SU-DHL-6 (cell line): Measurements from ENCODE around the gene LRP1B.
"Not testable (repeated sequence)": the region's sequence is repeated elsewhere in the genome, so short reads cannot be mapped to it uniquely, and the experiment has no call there.

Experiments
- H2AFZ ChIP-seq: fragments of 200-600 bp; sonication (generic); 2 replicates; pipeline ENCODE4 v1.6.1; 2014; ENCODE audit warnings: low read depth, mild to moderate bottlenecking, moderate library complexity, mixed read lengths, antibody characterized with exemption, low read length; ENCODE audit not compliant: severe bottlenecking
- H3F3A ChIP-seq: fragments of 200-600 bp; shearing (Covaris generic); 2 replicates; pipeline ENCODE4 v1.6.0; 2016; ENCODE audit warnings: antibody characterized with exemption, mild to moderate bottlenecking; ENCODE audit not compliant: insufficient read depth
- H3K27ac ChIP-seq: fragments of 200-600 bp; sonication (generic); 2 replicates; pipeline ENCODE4 v1.5.1; 2016; ENCODE audit warnings: low read depth, mild to moderate bottlenecking, low read length, moderate library complexity, mixed read lengths
- H3K27me3 ChIP-seq: fragments of 200-600 bp; sonication (generic), shearing (Covaris generic); 2 replicates; pipeline ENCODE4 v1.6.0; 2014; ENCODE audit warnings: mild to moderate bottlenecking, low read length
- H3K36me3 ChIP-seq: fragments of 200-600 bp; sonication (generic); 2 replicates; pipeline ENCODE4 v1.6.1; 2014; ENCODE audit warnings: mild to moderate bottlenecking, low read length, mixed read lengths
- H3K4me2 ChIP-seq: fragments of 300-600, 200-600 bp; shearing (Covaris generic), sonication (generic); 2 replicates; pipeline ENCODE4 v1.6.0; 2014; ENCODE audit warnings: low read length, low read depth, mild to moderate bottlenecking; ENCODE audit not compliant: poor library complexity, severe bottlenecking
- H3K4me3 ChIP-seq: fragments of 200-600 bp; sonication (generic); 2 replicates; pipeline ENCODE4 v1.5.1; 2014; ENCODE audit warnings: antibody characterized with exemption, low read length, mild to moderate bottlenecking, mixed read lengths; ENCODE audit not compliant: insufficient read depth, poor library complexity, severe bottlenecking
- H3K79me2 ChIP-seq: fragments of 200-600 bp; sonication (generic); 2 replicates; pipeline ENCODE4 v1.6.1; 2014; ENCODE audit warnings: mild to moderate bottlenecking, low read length, moderate library complexity; ENCODE audit not compliant: insufficient read depth
- H3K9ac ChIP-seq: fragments of 200-600 bp; sonication (generic); 2 replicates; pipeline ENCODE4 v1.7.0; 2014; ENCODE audit warnings: mild to moderate bottlenecking, low read length
- H3K9me2 ChIP-seq: fragments of 200-600 bp; sonication (generic); replicated peaks from 2 replicates; pipeline ENCODE4 v1.6.1; 2014; ENCODE audit warnings: low read length; ENCODE audit not compliant: insufficient read depth
- H3K9me3 ChIP-seq: fragments of 200-600 bp; sonication (generic); 2 replicates; pipeline ENCODE4 v1.6.1; 2014; ENCODE audit warnings: low read length, mixed read lengths; ENCODE audit not compliant: insufficient read depth
- H4K20me1 ChIP-seq: fragments of 200-600 bp; sonication (generic); 2 replicates; pipeline ENCODE4 v1.6.1; 2014; ENCODE audit warnings: low read depth, mild to moderate bottlenecking, antibody characterized with exemption, low read length, moderate library complexity, mixed read lengths
- EZH2phosphoT487 ChIP-seq: fragments of 200-600 bp; sonication (generic), shearing (Covaris generic); conservative IDR thresholded peaks from 2 replicates; pipeline ENCODE4 v1.6.1; 2018; ENCODE audit warnings: mild to moderate bottlenecking, antibody characterized with exemption, low read length, moderate library complexity, mixed read lengths
- TF ChIP-seq, protein P1 (sequence below): fragments of 200-600 bp; sonication (generic); IDR thresholded peaks from one replicate; pipeline ENCODE4 v1.5.1; 2017; ENCODE audit warnings: antibody characterized with exemption, mild to moderate bottlenecking, low read length, moderate library complexity; ENCODE audit not compliant: insufficient read depth, poor library complexity, severe bottlenecking

LRP1B gene

DNA sequence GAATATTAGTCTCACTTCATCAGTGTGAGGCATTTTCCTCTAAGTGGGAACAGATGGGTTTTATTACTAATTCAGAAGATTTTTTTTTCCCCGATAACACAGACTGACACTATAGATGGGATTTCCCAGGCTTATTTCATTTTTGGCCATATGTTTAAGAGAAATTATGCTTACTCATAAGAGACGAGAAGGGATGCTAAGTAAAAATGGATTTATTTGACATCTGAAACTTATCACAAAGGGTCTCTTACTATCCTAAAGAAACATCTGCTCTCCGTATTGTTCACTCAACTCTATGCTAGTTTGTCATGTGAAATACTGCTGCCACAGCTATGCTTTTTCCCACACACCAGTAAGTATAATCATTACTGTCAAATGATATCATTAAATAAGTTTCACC, 1476.3 kb downstream of the LRP1B start:
- H3K9ac ChIP-seq: no peak overlapping the region
- H3K79me2 ChIP-seq: no peaks in the 10 kb centered on the region
- H3K4me2 ChIP-seq: no peak overlapping the region
- H2AFZ ChIP-seq: no peak overlapping the region
- TF ChIP-seq, protein P1, sequence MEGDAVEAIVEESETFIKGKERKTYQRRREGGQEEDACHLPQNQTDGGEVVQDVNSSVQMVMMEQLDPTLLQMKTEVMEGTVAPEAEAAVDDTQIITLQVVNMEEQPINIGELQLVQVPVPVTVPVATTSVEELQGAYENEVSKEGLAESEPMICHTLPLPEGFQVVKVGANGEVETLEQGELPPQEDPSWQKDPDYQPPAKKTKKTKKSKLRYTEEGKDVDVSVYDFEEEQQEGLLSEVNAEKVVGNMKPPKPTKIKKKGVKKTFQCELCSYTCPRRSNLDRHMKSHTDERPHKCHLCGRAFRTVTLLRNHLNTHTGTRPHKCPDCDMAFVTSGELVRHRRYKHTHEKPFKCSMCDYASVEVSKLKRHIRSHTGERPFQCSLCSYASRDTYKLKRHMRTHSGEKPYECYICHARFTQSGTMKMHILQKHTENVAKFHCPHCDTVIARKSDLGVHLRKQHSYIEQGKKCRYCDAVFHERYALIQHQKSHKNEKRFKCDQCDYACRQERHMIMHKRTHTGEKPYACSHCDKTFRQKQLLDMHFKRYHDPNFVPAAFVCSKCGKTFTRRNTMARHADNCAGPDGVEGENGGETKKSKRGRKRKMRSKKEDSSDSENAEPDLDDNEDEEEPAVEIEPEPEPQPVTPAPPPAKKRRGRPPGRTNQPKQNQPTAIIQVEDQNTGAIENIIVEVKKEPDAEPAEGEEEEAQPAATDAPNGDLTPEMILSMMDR: no peak
- no peak for TF ChIP-seq EZH2phosphoT487
- H3K27ac ChIP-seq: no peak overlapping the region
- H3K9me3 ChIP-seq: no peaks in the 10 kb centered on the region
- no peaks in the 10 kb centered on the region for H3F3A ChIP-seq
- H3K36me3 ChIP-seq: no peaks in the 10 kb centered on the region
- no peaks in the 10 kb centered on the region for H4K20me1 ChIP-seq
- no peak overlapping the region for H3K4me3 ChIP-seq
- H3K9me2 ChIP-seq: no peaks in the 10 kb centered on the region
- no peaks in the 10 kb centered on the region for H3K27me3 ChIP-seq

- Histone ChIP-seq H3K36me3 (no peaks in the 10 kb centered on the region), H3K27ac (no peak overlapping the region)
- TF ChIP-seq EZH2phosphoT487: no peak
- TF ChIP-seq, protein P1: no peak
These were observed 1480.0 kb downstream of the LRP1B start for GRCh38 chr2:140650825-140651224.

GRCh38 chr2:140650134-140650533, 1480.7 kb downstream of the LRP1B start:
- not testable (repeated sequence) for H3K9me3 ChIP-seq, H3F3A ChIP-seq, H3K9me2 ChIP-seq, H3K4me2 ChIP-seq, H3K27ac ChIP-seq, H3K79me2 ChIP-seq, H4K20me1 ChIP-seq, H3K27me3 ChIP-seq, H3K36me3 ChIP-seq, H2AFZ ChIP-seq, H3K4me3 ChIP-seq, H3K9ac ChIP-seq

More at GRCh38 chr2:140650825-140651224, 1480.0 kb downstream of the LRP1B start:
- H3F3A ChIP-seq: no peaks in the 10 kb centered on the region
- no peak overlapping the region for H3K4me2 ChIP-seq
- H3K9ac ChIP-seq: no peak overlapping the region
- no peak overlapping the region for H2AFZ ChIP-seq
- H4K20me1 ChIP-seq: no peaks in the 10 kb centered on the region
- no peaks in the 10 kb centered on the region for H3K9me2 ChIP-seq
- no peaks in the 10 kb centered on the region for H3K27me3 ChIP-seq
- H3K79me2 ChIP-seq: no peaks in the 10 kb centered on the region
- H3K9me3 ChIP-seq: no peaks in the 10 kb centered on the region
- no peak overlapping the region for H3K4me3 ChIP-seq

DNA sequence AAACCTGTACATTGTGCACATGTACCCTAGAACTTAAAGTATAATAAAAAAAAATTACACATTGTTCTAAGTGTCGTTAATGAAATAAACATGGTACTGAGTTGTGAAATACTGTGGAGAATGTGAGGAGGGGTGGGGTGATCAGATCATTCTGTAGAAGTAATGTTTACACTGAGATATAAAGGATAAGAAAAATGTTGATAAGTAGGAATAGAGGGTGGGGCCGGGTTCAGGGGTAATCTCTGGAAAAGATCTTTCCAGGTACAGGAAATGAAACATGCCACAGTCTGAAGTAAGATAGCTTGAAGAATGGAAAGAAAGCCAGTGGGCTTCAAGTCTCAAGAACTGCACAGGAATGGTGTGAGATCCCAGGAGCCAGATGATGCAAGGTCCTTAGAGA, 1482.4 kb downstream of the LRP1B start:
- Histone ChIP-seq H4K20me1 (no peaks in the 10 kb centered on the region), H3K27ac (no peak overlapping the region), H3K9me3 (no peaks in the 10 kb centered on the region), H3K36me3 (no peaks in the 10 kb centered on the region), H3K9me2 (no peaks in the 10 kb centered on the region), H2AFZ (no peak overlapping the region), H3K27me3 (no peaks in the 10 kb centered on the region), H3K4me3 (no peak overlapping the region), H3K79me2 (no peaks in the 10 kb centered on the region), H3K4me2 (no peak overlapping the region), H3F3A (no peaks in the 10 kb centered on the region), H3K9ac (no peak overlapping the region)
- TF ChIP-seq, protein P1: no peak
- TF ChIP-seq EZH2phosphoT487: no peak
